Fibroblast of skin of left biceps (primary cell): ENCODE measurements around the gene NADSYN1.
"Not testable (repeated sequence)": the region's sequence is repeated elsewhere in the genome, so short reads cannot be mapped to it uniquely, and the experiment has no call there.

Experiments
- DNase-seq, 2 experiments: peaks; one replicate each; pipeline ENCODE4 v3.0.0-alpha.2; 2013; ENCODE audit warnings: low read depth in 2 of 2

Gene NADSYN1

GRCh38 chr11:71526796-71527575, 74.0 kb downstream of the NADSYN1 start, which contains the start of gene KRTAP5-7:
KRTAP5-7 (plus strand) TSS chr11:71527267; CDS start chr11:71527301, 34 bp downstream.
- DNase-seq, result not testable (repeated sequence)

GRCh38 chr11:71527576-71528210, 74.7 kb downstream of the NADSYN1 start:
- no peak for DNase-seq

- no peak for DNase-seq
Measured at GRCh38 chr11:71530602-71531001, 77.6 kb downstream of the NADSYN1 start.

- no peak for DNase-seq
Measured at GRCh38 chr11:71532036-71532610, 79.1 kb downstream of the NADSYN1 start.

GRCh38 chr11:71534711-71535608, 82.0 kb downstream of the NADSYN1 start:
- DNase-seq, result not testable (repeated sequence)

- no peak for DNase-seq
Measured at GRCh38 chr11:71535825-71536224, 82.8 kb downstream of the NADSYN1 start.

GRCh38 chr11:71537537-71537936, 84.5 kb downstream of the NADSYN1 start:
- DNase-seq, result no peak

- DNase-seq, result not testable (repeated sequence)
Measured at GRCh38 chr11:71537977-71538665, 85.1 kb downstream of the NADSYN1 start, which contains the start of gene KRTAP5-8. KRTAP5-8 (plus strand) TSS chr11:71538025; CDS start chr11:71538056, 31 bp downstream.

GRCh38 chr11:71538666-71538990, 85.6 kb downstream of the NADSYN1 start:
- no peak for DNase-seq

GRCh38 chr11:71539017-71539416, 86.0 kb downstream of the NADSYN1 start:
- DNase-seq, result no peak

- DNase-seq, result not testable (repeated sequence)
Measured at GRCh38 chr11:71539971-71540370, 87.0 kb downstream of the NADSYN1 start.

GRCh38 chr11:71540521-71541304, 87.7 kb downstream of the NADSYN1 start:
- not testable (repeated sequence) for DNase-seq

- no peak for DNase-seq
Measured at GRCh38 chr11:71542382-71542781, 89.4 kb downstream of the NADSYN1 start.

- no peak for DNase-seq
Measured at GRCh38 chr11:71542879-71543777, 90.1 kb downstream of the NADSYN1 start.

GRCh38 chr11:71543866-71544265, 90.9 kb downstream of the NADSYN1 start:
- no peak for DNase-seq

- DNase-seq, result no peak
Measured at GRCh38 chr11:71544525-71545214, 91.7 kb downstream of the NADSYN1 start.

- DNase-seq, result no peak
Measured at GRCh38 chr11:71545405-71545966, 92.5 kb downstream of the NADSYN1 start.

- DNase-seq, result no peak
Measured at GRCh38 chr11:71548120-71548519, 95.1 kb downstream of the NADSYN1 start, which contains the start of gene KRTAP5-9. KRTAP5-9 (plus strand) TSS chr11:71548420; CDS start chr11:71548658, 238 bp downstream.
